ES-I3 (cell line): ENCODE measurements around the gene GINS1.

ENCODE experiments used
- H3K36me3 ChIP-seq: 2 replicates; pipeline ENCODE4 v1.6.1; 2013; ENCODE audit warnings: mild to moderate bottlenecking, low read length, control low read depth, moderate library complexity; ENCODE audit not compliant: insufficient read depth
- H3K4me1 ChIP-seq: 2 replicates; pipeline ENCODE4 v1.6.1; 2013; ENCODE audit warnings: mild to moderate bottlenecking, control low read depth, low read length; ENCODE audit not compliant: insufficient read depth
- H3K9ac ChIP-seq: 2 replicates; pipeline ENCODE4 v1.6.1; 2013; ENCODE audit warnings: low read depth, mild to moderate bottlenecking, low read length, moderate library complexity
- H3K9me3 ChIP-seq: 2 replicates; pipeline ENCODE4 v1.6.1; 2013; ENCODE audit warnings: mild to moderate bottlenecking, low read length, moderate library complexity; ENCODE audit not compliant: control insufficient read depth, insufficient read depth

Gene GINS1

DNA sequence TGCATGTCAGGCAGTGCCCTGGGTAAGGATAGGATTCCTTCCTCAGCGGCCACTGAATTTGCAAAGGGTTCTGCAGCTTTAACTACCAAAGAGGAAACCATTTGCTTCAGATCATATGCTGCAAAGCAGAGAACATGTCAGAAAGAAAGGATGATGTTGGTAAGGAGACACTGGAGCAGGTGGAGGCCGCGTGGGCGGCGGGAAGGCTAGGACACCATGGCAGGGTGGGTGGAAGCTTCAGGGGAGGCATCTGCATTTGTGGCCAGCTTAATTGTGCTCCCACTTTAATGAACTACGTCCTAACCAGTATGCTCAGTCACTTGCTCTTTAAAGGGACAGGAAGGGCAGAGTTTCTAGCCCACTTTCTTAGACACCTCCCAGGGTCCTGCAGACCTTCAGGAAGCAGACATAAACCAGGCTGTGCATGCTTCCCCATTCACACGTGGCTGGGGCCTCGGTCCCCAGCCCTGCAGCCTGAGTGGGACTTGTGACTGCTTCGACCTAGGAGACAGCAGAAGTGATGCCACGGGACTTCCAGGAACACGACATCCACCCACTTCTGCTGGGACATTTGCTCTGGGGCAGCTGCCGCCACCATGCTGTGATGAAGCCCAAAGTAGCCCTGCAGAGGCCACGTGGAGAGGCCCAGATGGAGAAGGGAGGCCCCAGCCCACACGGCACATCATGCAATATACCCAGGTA, 76.1 kb downstream of the GINS1 start:
- no peaks in the 10 kb centered on the region for H3K9me3 ChIP-seq
- H3K9ac ChIP-seq, result no peak overlapping the region
- peaks cover 5% of the 10 kb centered on the region for H3K36me3 ChIP-seq
- no peaks in the 10 kb centered on the region for H3K4me1 ChIP-seq

DNA sequence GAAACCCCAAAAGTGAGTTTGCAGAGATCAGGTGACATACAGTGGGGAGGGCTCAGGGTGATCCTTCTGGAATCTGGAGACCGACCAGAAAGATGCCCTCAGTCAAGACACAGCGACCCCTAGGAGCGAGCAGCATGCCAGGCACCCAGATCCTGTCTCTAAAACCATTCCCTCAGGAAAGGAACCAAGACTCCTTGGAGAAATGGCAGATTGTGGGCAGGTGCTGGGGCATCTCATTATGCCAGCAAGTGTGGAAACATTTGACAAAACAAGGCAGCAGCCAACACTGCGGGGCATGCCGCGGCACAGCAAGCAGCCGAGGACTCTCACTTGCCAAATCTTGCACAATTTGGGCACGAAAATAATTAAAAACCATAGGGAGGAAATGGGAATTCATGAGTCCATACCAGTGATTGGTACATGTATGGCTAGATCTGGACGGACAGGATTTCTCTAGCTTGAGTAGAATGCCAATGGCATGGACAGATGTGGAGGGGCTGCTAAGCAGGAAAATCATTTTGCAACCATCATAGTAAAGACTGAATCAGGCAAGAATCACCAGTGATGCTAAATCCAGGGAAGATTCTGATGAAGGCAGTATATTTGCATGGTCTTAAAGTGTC, 76.9 kb downstream of the GINS1 start:
- Histone ChIP-seq H3K36me3 (peaks cover 9% of the 10 kb centered on the region), H3K9ac (no peak overlapping the region), H3K4me1 (no peaks in the 10 kb centered on the region), H3K9me3 (no peaks in the 10 kb centered on the region)

DNA sequence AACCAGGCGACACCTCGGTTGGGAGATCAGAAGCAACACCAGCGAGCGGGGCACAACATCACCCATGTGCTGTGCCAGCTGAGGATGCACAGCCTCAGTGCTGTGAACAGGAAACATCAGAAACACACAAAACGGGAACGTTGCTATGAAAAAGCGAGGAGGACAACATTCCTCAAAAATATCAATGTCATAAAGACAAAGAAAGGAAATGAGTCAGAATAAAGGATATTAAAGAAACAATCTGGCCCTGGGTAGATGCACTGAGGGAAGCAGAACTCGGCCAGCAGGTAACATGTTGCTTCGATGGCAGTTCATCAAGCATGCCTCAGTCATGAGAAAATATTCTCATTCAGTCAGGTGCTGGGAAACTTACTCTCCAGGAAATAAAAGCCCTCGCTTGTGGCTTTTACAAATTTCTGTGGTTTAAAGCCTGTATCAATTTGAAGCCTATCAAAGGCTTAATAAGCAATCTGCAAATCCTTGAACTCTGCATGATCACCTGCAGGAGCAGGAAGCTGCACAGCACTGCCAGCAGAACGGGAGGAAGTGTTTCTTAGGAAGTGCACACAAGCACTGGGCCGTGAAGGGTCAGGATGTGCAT, 77.5 kb downstream of the GINS1 start:
- Histone ChIP-seq H3K4me1 (peaks cover 4% of the 10 kb centered on the region; the same call in 1 of the 2 replicates), H3K36me3 (peaks cover 4% of the 10 kb centered on the region), H3K9ac (no peak overlapping the region)

DNA sequence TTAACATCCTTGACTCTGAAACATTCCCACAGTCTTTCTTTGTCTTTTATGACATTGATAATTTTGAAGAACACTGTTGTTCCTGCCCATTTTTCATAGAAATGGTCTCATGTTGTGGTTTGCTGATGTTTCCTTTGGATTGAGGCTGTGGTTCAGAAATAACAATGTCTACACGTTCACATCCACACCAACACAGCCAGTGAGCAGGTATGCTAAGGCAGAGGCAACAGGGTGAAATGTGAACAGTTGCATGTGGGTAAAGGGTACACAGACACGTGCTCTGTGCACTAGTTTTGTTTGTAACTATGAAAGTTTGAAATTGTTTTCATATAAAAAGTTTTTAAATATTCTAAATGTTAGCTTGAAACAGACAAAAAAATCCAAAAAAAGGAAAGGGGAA, 78.4 kb downstream of the GINS1 start:
- H3K9ac ChIP-seq, result no peak overlapping the region
- peaks cover 4% of the 10 kb centered on the region for H3K36me3 ChIP-seq
- peaks cover 5% of the 10 kb centered on the region; the same call in 1 of the 2 replicates for H3K4me1 ChIP-seq
- H3K9me3 ChIP-seq, result no peaks in the 10 kb centered on the region

More for the DNA sequence above, 77.5 kb downstream of the GINS1 start:
- no peaks in the 10 kb centered on the region for H3K9me3 ChIP-seq

DNA sequence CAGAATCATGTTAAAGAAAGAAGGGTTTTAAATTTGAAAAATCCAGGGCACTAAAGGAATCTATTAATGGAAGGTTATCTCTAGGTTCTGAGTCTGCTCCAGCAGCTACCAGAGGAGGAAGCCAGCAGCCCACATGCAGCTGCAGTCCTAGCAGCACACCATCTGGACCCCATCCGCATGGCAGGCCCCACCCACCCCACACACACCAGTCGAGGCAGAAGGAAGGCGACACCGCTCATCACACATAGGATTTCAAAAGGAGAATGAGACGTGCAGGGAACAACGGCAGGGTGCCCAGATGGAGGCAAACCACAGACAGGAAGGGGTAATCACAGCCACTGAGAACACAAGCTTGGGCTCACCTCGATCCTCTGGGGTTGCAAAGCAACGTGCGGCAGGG, 78.9 kb downstream of the GINS1 start:
- H3K9me3 ChIP-seq, result no peaks in the 10 kb centered on the region
- H3K9ac ChIP-seq, result no peak overlapping the region
- peaks cover 5% of the 10 kb centered on the region; the same call in 1 of the 2 replicates for H3K4me1 ChIP-seq
- H3K36me3 ChIP-seq, result peaks cover 4% of the 10 kb centered on the region

DNA sequence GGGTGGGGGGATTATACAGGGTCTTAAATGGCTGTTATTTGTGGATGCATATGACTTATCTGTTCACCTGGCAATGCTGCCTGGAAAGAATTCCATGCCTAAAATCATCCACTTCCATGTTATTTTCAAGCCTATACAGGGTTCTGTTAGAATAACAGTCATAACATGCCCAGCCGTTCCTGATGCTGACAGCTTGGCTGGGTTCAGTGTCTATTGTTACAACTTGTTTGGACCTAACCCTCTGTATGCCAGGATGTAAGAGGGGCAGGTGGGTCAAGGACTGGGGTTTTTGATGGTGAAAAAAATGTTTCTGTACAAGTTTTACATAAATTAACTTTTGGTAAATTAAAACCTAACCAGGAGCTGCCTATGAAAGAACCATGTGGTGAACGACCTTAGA, 79.8 kb downstream of the GINS1 start:
- Histone ChIP-seq H3K4me1 (peaks cover 5% of the 10 kb centered on the region; the same call in 1 of the 2 replicates), H3K9ac (no peak overlapping the region), H3K9me3 (no peaks in the 10 kb centered on the region), H3K36me3 (peaks cover 4% of the 10 kb centered on the region)

DNA sequence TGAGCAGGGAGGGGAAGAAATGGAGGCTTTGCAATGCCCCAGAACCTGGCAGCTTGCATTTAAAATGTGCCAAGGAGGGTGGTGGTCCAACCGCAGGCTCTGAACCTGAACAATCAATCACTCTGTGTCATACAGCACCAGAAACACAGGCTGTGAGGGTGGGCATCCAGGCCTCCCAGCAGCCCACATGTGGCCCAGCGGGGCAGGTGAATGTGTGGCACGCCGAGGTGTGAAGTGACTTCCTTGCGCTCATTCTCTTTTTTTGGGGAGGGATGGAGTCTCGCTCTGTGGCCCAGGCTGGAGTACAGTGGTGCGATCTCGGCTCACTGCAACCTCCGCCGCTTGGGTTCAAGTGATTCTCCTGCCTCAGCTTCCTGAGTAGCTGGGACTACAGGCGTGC, 80.5 kb downstream of the GINS1 start:
- H3K4me1 ChIP-seq, result peaks cover 5% of the 10 kb centered on the region; the same call in 1 of the 2 replicates
- peaks cover 4% of the 10 kb centered on the region for H3K36me3 ChIP-seq
- no peak overlapping the region for H3K9ac ChIP-seq
- no peaks in the 10 kb centered on the region for H3K9me3 ChIP-seq

DNA sequence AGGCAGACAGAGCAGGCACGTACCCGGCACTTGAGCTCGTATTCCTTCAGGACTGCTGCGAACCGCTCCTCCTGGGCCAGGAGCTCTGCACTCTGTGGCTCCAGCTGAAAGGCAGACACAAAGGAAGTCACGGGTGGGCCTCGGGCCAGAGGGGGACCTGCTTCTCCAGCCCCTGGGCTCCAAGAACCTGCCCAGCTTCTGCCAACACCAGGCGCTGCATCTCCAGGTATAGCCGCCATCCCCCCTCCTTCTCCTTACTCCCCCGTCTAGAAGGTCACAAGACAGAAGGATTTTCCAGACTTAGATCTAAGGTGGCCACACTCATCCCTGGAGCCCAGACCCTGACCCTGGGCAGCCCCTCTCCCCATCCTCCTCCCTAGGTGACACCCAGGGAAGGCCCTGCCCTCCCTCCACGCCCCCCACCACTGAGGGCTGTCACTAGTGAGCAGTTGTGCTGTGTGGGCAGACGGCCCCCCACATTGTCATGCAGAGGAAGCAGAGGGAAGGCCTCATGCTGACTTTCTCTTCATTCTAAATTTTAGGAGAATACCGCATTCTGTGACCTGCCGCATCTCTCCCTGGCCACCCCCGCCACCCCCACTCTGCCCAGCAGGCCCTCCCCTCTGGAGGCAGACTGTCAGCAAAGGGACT, 81.9 kb downstream of the GINS1 start:
- Histone ChIP-seq H3K9me3 (no peaks in the 10 kb centered on the region), H3K36me3 (peaks cover 4% of the 10 kb centered on the region), H3K4me1 (peaks cover 5% of the 10 kb centered on the region; the same call in 1 of the 2 replicates), H3K9ac (no peak overlapping the region)

DNA sequence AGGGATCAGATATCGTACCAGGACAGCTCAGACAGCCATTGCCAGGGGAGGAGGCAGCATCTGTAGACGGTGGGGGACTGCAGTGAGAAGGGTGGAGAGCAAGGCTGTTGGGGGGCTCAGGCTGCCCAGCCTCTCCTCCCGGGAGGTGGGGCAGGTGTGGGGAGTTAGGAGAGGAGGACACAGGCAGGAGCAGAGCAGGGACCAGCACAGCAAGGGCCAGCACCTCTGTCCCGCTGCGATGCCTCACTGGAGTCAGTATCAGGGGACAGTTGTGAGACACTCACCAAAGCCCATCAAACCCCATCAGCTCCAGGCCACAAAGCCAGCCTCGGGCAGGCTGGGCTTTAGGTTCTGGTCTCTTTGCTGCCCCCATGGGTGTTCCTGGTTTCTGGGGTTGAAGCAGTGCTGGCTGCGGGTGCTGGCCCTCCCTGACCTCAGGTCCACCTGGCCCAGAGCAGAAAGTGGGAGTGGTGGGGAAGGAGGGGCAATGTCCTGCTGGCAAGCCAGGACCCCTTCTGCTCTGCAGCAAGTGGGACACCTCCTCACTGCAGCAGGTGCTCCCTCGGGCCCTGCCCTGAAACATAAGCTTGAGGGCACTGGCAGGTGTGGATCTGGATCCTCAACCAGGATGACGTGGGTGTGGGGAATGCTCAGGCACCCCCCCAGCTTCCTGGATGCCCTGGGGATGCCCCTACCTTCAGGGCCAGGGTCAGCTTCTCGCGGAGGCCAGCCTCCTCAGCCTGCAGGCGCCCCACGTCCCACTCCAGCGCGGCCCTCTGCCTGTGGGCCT, 83.4 kb downstream of the GINS1 start:
- peaks cover 4% of the 10 kb centered on the region for H3K36me3 ChIP-seq

DNA sequence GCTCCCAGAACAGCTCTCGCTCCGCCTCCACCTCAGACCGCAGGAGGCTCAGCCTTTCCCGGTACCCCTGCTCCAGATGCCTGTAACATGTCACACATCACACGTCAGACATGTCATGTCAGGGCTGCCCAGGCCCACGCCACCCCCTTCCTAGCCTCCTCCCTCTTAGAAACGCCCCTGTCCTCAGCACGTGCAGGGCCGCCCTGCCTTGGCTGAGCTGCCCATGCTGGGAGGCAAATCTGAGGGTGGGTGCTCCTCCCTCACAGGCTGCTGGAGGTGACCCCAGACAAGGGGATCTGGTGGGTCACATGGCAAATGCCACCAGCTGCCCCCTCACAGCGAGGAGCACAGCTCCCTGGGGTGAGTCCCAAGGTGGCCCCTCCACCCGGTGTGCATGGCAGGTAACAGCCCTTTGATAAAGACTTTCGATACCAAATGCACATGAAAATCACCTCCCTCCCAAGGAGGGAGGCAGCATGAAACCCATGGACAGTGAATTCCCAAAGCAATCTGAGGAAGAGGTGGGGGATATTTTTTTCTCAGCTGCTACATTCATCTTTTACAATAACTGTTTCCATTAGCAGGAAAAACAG, 84.1 kb downstream of the GINS1 start:
- Histone ChIP-seq H3K4me1 (peaks cover 5% of the 10 kb centered on the region; the same call in 1 of the 2 replicates), H3K36me3 (peaks cover 4% of the 10 kb centered on the region), H3K9me3 (no peaks in the 10 kb centered on the region), H3K9ac (no peak overlapping the region)

More for the DNA sequence above, 83.4 kb downstream of the GINS1 start:
- Histone ChIP-seq H3K4me1 (peaks cover 5% of the 10 kb centered on the region; the same call in 1 of the 2 replicates), H3K9me3 (no peaks in the 10 kb centered on the region), H3K9ac (no peak overlapping the region)

DNA sequence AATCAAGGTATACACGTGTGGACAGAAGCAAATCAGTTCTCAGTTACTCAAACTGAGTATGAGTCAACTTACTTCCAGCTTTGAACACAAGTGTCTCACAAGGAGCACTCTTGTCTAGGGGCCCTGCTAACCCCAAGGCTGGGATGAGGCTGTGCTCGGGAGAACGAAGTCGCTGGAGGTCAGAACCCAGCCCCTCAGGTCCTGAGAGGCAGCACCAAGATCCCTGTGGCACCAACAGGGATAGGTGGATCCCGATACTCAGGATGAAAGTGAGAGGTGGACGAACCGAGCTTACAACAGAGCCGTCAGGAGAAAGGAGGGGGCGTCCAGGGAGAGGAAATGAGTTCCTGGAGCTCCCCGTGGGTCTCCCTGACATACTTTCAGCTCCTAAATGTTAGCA, 85.7 kb downstream of the GINS1 start:
- no peaks in the 10 kb centered on the region for H3K9me3 ChIP-seq
- H3K4me1 ChIP-seq, result peaks cover 5% of the 10 kb centered on the region; the same call in 1 of the 2 replicates
- H3K9ac ChIP-seq, result no peak overlapping the region
- peaks cover 4% of the 10 kb centered on the region for H3K36me3 ChIP-seq

DNA sequence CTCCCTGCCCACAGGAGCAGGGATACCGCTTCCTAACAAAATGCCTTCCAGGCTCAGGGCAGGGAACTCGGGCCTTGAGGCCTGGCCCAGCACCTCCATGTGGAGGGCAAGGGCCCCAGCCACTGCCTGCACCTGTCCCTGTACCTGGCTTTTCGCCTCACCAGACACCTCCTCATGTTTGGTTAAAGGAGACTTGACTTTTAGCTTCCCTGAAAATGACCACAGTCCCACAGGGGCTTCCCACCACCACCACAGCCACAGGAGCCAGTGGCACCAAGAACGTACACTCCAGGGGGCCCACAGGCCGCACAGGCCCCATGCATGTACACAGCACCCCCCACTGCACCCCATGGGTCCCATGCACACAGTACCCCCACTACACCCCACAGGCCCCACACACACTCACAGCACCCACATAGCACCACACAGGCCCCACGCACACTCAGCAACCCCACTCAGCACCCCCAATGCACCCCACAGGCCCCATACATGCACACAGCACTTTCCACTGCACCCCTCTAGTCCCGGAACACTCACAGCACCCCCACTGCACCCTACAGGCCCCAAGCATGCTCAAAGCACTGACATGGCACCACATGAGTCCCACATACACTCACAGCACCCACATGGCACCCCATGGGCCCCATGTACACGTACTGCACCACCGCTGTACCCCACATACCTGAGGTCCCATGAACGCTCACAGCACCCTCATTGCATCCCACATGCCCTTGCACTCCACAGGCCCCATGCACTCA, 86.5 kb downstream of the GINS1 start:
- Histone ChIP-seq H3K9ac (no peak overlapping the region), H3K4me1 (peaks cover 5% of the 10 kb centered on the region; the same call in 1 of the 2 replicates), H3K9me3 (no peaks in the 10 kb centered on the region), H3K36me3 (peaks cover 1% of the 10 kb centered on the region)
